Thyroid gland (tissue), 4 donors: ENCODE results near the gene LAMA3.

Experiments used
- POLR2A ChIP-seq, 2 donors: fragments of 450-650 bp; IDR thresholded peaks; one replicate each; pipeline ENCODE4 v1.6.1; 2017; ENCODE audit warnings: antibody characterized with exemption in 2 of 2, mild to moderate bottlenecking in 2 of 2, moderate library complexity in 1 of 2
- TF ChIP-seq, protein P1 (sequence below), 6 experiments: fragments of 200-600 bp in 3 of 6; fragments of 450-650 bp in 3 of 6; sonication (generic) in 3 of 6; IDR thresholded peaks; one replicate each; pipeline ENCODE4 v1.5.1; 2016 to 2019; ENCODE audit warnings: antibody characterized with exemption in 6 of 6, mild to moderate bottlenecking in 2 of 6, inconsistent platforms in 1 of 6, moderate library complexity in 1 of 6

DNA sequence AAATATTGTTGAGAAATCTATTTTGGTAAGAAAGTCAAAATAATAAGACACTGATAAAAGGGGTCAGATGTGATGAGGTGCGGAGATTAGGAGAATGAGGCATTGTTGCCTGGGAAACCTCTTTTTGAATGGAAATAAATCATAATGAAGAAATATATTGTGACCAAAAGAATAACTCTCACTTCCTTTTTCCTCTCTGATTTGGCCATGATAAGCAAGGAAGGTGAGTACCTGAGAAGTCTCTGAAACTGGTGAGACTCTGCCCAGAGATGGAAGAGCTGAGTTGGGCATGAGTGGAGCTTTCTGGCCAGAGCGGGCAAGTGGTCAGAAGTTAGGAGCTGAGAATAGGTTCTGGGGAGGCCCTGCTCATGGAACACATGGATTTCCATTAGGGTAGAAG lies 11.8 kb downstream of the LAMA3 start:
- TF ChIP-seq, protein P1, sequence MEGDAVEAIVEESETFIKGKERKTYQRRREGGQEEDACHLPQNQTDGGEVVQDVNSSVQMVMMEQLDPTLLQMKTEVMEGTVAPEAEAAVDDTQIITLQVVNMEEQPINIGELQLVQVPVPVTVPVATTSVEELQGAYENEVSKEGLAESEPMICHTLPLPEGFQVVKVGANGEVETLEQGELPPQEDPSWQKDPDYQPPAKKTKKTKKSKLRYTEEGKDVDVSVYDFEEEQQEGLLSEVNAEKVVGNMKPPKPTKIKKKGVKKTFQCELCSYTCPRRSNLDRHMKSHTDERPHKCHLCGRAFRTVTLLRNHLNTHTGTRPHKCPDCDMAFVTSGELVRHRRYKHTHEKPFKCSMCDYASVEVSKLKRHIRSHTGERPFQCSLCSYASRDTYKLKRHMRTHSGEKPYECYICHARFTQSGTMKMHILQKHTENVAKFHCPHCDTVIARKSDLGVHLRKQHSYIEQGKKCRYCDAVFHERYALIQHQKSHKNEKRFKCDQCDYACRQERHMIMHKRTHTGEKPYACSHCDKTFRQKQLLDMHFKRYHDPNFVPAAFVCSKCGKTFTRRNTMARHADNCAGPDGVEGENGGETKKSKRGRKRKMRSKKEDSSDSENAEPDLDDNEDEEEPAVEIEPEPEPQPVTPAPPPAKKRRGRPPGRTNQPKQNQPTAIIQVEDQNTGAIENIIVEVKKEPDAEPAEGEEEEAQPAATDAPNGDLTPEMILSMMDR (IDR thresholded peaks at IDR 0.05), result no peak
- TF ChIP-seq POLR2A (IDR thresholded peaks at IDR 0.05), result no peak
